WI38 (cell line): ENCODE data around the gene SF3B6.

ENCODE experiments used
- H3K4me3 ChIP-seq: 2 replicates; pipeline ENCODE4 v1.5.1; 2011; ENCODE audit warnings: low read depth, mild to moderate bottlenecking, control low read depth, low read length
- TF ChIP-seq, protein P1 (sequence below): IDR thresholded peaks from 2 replicates; pipeline ENCODE4 v1.5.1; 2012; ENCODE audit warnings: low read depth, mild to moderate bottlenecking, control low read depth, low read length

The SF3B6 gene

DNA sequence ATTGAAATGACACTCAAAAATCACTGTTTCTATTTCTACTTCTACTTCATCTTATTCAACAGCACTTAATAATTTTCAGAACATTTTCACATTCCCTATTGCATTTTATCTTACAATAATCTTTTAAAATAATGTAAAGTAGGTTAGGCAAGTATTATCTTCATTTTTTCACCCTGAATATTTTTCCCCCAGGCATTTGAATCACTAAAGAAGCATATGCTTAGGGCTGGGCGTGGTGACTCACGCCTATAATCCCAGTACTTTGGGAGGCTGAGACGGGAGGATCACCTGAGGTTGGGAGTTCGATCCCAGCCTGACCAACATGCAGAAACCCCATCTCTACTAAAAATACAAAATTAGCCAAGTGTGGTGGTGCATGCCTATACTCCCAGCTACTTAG, 35.6 kb downstream of the SF3B6 start:
- no peak overlapping the region for H3K4me3 ChIP-seq
- TF ChIP-seq, protein P1, sequence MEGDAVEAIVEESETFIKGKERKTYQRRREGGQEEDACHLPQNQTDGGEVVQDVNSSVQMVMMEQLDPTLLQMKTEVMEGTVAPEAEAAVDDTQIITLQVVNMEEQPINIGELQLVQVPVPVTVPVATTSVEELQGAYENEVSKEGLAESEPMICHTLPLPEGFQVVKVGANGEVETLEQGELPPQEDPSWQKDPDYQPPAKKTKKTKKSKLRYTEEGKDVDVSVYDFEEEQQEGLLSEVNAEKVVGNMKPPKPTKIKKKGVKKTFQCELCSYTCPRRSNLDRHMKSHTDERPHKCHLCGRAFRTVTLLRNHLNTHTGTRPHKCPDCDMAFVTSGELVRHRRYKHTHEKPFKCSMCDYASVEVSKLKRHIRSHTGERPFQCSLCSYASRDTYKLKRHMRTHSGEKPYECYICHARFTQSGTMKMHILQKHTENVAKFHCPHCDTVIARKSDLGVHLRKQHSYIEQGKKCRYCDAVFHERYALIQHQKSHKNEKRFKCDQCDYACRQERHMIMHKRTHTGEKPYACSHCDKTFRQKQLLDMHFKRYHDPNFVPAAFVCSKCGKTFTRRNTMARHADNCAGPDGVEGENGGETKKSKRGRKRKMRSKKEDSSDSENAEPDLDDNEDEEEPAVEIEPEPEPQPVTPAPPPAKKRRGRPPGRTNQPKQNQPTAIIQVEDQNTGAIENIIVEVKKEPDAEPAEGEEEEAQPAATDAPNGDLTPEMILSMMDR = no peak

- H3K4me3 ChIP-seq = no peak overlapping the region
- TF ChIP-seq, protein P1 = no peak
Observed at GRCh38 chr2:24038786-24039499, 37.2 kb downstream of the SF3B6 start.

GRCh38 chr2:24026233-24026632, 49.9 kb downstream of the SF3B6 start:
- no peak overlapping the region for H3K4me3 ChIP-seq
- TF ChIP-seq, protein P1 = no peak

- no peak overlapping the region for H3K4me3 ChIP-seq
- TF ChIP-seq, protein P1 = no peak
Observed at GRCh38 chr2:24024996-24025663, 51.0 kb downstream of the SF3B6 start.

- TF ChIP-seq, protein P1 = no peak
- no peak overlapping the region for H3K4me3 ChIP-seq
Observed at GRCh38 chr2:24024018-24024417, 52.1 kb downstream of the SF3B6 start.

- TF ChIP-seq, protein P1 = no peak
- H3K4me3 ChIP-seq = no peak overlapping the region
Observed at GRCh38 chr2:24022975-24023575, 53.1 kb downstream of the SF3B6 start.
